Stimulated activated CD8-positive, alpha-beta memory T cell treated with anti-CD3 and anti-CD28 coated beads, Interleukin-15, amount 100 ng/mL, for 48 hours (primary cell): Measurements from ENCODE around the gene C1orf115.
"Not testable (repeated sequence)": the region's sequence is repeated elsewhere in the genome, so short reads cannot be mapped to it uniquely, and the experiment has no call there.

Source experiments
- DNase-seq, 2 donors: peaks; one replicate each; pipeline ENCODE4 v3.0.0-alpha.2; 2020; ENCODE audit warnings: low read depth in 2 of 2

The C1orf115 gene, protein sequence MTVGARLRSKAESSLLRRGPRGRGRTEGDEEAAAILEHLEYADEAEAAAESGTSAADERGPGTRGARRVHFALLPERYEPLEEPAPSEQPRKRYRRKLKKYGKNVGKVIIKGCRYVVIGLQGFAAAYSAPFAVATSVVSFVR

DNA sequence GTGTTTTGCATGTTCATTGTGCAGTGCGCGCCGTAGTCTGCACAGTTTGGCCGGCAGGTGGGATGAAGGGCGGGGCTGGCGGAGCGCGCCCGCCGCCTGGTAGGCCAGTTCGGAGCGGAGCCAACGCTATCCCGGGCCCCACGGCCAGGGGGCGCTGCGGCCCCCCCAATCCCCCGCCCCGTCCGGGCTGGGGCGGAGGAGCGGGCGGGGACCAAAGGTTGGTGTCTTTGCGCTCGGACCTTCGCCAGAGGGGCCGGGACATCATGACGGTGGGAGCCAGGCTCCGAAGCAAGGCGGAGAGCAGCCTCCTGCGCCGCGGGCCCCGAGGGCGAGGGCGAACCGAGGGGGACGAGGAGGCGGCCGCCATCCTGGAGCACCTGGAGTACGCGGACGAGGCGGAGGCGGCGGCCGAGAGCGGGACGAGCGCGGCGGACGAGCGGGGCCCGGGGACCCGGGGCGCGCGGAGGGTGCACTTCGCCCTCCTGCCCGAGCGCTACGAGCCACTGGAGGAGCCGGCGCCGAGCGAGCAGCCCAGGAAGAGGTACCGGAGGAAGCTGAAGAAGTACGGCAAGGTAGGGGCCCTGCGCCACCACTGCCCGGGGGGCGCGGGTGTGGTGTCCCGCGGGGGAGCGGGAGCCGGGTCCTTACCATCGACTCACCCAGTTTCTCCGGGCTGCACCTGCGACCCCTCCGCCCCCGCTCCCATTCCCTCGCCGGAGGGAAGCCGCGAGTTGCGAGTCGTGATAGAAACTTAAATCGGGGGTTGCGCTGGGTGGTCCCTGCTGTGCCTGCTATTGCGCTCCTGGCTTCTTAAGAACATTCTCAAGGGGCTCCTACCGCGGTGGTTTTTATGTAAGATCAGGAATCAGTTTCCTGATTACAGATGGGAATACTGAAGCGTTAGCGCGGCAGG is at the start of gene C1orf115:
C1orf115 (plus strand) TSS at position 224 of the 913 bp plus-strand sequence; CDS start at position 264, 40 bp downstream.
- DNase-seq: peak; percentile 63 to 70

DNA sequence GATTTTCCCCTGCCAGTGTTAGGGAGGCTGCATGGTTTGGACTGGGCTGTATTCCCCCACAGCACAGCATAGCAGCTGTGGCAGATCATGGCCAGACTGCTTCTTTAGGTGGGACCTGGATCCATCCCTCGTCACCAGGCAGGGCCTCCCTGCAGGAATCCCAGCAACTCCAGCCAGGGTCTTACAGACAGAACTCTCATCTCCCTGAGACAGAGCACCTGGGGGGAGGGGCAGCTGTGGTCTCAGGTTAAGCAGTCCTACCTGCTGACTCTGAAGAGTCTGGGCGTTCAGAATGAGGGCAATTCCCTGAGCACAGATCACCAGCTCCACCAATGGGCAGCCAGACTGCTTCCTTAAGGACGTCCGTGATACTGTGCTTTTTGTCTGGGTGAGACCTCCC is 47.9 kb upstream of the C1orf115 start:
- DNase-seq: no peak

DNA sequence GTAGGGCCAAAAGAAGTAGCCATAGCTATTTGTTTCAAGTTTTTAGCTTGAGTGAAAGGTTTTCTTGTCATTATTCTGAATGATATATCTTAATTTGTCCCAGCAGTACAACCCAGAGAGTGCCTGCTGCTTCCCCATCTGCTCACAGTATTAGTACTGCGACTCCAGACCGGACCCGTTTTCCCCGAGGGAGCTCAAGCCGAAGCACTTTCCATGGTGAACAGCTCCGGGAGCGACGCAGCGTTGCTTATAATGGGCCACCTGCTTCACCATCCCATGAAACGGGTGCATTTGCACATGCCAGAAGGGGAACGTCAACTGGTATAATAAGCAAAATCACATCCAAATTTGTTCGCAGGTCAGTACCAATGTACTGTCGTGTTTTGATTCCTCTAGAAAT is 37.2 kb upstream of the C1orf115 start:
- no peak for DNase-seq

DNA sequence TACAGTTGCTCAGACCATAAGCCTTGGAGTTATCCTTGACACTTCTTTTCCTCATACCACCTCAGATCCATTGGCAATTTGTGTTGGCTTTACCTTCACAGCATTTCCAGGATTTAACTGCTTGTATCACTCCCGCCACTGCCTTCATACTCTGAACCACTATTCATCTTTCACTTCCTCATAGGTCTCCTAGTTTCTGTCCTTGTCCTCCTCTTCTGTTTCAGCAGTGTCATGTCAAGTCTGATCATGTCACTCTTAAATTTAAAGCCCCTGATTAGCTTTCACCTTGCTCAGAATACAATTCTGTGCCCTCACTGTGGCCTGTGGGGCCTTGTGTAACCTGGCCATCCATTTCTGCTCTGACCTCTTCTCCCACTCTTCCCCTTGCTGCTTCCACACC is 34.7 kb upstream of the C1orf115 start:
- no peak for DNase-seq

DNA sequence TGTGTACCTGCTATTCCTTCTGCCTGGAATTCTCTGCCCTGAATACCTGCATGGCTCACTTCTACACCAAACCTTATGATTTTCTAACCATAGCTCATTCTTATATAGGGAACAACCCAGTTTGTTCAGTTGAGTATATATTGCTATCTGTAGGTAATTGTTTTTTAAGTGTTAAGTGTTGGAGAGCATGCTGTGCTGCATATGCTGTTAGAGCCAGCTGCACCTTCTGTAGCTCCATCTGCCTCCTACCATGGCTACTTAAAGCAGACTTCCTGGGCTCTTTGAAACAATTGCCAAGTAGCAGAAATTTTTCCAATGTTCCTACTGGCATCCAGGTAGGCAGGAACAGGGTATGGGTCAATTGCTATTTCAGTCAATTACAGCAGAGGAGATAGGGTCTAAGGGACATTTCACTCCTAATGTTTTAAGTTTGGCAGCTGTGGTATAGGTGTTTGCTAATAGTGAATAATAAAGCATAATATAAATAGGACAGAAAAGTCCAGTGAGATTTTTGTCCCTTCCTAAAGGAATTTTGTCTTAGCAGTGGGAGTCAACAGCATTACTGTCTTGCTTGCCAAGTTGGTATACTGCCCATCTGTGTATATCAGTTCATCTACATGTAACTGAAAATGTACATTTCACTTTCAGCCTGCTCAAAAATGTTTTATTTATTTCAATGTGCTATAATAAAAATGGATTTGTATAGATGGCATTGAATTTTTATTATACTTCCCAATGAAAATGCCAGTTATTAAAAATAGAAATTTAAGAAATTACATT is 34.0 kb upstream of the C1orf115 start:
- no peak for DNase-seq

DNA sequence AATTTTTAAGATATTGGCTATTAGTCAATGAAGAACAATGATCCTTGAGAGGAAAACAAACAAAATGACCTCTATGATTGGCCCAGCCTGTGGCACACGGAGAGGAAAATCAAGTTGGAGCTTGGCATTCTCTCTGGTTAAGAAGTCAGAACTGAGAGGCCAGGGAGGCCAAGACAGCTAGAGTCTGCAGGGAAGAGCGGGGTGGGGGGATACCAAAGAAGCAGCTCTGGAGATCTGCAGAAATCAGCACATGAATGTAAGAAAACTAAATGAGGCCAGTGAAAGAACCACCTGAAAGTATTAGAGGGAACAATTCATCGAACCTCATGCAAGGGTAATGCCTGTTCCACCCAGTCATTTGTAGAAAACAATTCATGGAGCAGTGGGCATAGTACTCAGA is 23.8 kb upstream of the C1orf115 start:
- no peak for DNase-seq

DNA sequence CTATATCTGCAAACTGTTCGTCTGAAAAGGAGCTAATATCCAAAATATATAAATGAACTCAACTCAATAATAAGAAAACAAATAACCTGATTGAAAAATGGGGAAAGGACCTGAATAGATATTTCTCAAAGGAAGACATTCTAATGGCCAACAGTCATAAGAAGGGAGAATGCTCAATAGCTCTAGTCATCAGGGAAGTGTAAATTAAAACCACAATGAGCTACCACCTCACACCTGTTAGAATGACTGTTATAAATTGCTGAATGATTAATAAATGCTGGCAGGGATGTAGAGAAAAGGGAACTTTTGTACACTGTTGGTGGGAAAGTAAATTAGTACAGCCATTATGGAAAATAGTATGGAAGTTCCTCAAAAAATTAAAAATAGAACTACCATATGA is 21.2 kb upstream of the C1orf115 start:
- DNase-seq: no peak

DNA sequence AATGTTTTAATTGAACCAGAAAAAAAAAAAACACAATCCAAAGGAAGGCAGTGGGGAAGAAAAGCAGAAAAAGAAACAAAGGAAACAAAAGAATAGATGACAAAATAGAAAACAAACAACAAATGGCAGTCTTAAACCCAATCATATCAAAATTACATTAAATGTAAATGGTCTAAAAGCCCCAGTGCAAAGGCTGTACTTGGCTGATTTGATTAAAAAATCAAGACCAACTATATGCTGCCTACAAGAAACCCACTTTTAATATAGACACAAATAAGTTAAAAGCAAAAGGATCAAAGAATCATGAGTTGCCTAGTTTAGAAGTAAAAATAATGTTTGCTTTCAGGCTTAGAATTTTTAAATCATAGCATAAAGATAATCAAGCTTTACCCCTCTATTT is 19.8 kb upstream of the C1orf115 start:
- no peak for DNase-seq

DNA sequence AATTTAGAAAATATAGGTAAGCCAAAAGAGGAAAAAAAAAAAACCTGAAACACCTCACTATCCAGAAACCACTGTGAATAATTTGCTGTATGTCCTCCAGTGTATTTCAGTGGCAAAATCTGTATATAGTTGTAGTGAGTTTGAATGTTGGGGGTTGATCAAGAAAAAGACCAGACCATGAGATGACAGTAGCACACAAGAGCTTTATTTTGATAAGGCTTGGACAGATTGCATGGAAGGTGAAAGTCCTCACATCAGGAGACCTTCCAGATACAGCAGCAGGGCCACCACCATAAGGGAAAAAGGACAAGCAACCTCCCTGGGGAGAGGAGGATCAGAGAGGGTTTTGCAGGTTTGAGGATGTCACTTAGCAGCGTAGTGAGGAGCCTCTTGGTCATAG is 16.2 kb upstream of the C1orf115 start:
- DNase-seq: no peak

DNA sequence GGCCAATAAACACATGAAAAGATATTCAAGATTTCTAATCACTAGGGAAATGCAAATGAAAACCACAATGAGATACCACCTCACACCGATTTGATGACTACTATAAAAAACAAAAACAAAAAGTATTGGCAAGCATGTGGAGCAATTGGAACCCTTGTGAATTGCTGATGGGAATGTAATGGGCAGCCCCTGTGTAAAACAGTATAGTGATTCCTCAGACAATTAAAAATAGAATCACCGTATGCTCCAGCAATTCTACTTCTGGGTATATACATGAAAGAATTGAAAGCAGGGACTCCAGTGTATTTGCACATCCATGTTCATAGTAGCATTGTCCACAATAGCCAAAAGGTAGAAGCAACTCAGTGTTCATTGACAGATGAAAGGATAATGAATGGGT is 12.9 kb upstream of the C1orf115 start:
- DNase-seq: no peak

DNA sequence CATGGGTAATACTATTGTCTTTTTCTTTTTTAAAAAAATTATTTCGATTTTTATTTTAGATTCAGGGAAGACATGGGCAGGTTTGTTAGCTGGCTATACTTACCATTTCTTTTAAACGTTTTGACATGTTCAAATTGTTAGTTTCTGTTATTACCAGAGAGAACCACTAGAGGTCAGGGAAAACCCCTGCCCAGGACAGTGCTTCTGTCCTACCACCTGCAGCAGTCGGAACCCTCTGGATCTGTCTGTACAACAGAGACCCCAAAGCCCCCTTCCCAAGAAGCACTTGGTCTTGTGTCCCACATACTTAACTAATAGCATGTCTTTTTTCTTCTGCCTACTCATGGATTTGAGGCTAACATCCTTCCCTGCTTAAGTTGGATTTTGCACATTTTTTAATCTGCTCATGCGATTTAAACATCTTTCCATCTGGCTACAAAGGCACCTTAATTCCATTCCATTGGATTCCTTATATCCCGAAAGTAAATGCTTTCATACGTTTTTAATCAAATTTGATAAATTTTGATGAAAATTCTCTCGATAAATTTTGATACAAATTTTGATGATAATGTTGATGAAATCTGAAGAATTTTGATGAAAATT is 10.0 kb upstream of the C1orf115 start:
- DNase-seq: no peak

DNA sequence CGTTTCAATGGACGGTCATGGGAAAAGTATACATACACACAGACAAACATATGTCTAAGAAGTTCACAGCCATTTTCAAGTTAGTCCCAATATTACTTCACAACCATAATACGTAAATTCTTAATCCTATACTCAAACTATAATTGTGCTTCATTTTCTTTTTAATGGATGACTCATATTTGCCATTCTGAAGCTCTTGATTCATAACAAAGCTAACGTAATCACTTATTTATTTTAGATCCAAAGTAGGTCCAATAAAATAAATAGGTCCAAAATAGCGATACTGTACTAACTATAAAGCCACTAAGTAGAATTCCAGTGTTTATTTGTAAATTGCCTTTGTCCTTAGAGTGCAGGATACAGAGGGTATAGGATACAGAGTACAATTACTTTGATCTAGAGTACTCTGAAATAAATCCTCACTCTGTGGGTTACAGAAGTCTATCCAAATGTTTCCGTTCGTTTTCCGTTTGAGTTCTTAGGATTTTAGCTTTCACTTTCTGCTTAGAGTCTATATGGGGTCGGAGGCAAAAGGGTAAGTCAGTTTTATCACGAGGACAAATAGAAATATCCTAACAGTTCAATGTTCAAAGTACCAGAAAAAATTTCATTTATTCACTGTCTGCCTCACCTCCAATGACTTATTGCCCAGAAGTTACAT is 8.8 kb upstream of the C1orf115 start:
- DNase-seq: no peak

DNA sequence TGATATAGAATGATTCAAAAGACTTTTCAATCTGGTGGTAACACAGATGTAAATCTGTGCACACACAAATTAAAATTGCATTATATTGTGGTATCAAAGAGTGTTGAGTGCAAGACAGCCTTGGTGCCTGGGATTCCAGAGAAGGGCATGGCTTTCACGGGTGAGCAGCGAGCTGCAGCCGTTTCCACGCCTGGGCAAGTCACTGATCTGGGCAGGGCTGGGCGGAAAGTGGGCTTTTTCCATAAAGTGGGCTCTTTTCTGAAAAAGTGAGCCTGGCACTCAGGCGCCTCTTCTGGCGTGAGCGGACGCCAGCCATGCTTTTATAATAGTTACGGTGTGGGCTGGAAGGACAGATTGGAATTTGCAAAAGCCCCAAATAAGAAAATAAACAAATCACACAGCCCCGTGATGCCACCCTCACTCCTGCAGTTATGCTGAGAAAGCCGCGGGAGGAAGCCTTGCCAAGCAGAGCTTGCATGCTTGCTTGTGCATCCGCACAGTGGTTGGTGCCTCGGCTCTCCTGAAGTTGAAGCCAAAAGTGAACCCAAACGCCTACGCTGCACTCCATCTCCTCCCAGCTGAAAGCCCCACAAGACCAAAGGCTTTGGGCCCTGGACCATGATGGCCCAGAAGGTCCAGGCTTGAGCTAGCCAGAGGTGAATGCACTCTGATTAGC is 7.1 kb upstream of the C1orf115 start:
- DNase-seq: no peak

DNA sequence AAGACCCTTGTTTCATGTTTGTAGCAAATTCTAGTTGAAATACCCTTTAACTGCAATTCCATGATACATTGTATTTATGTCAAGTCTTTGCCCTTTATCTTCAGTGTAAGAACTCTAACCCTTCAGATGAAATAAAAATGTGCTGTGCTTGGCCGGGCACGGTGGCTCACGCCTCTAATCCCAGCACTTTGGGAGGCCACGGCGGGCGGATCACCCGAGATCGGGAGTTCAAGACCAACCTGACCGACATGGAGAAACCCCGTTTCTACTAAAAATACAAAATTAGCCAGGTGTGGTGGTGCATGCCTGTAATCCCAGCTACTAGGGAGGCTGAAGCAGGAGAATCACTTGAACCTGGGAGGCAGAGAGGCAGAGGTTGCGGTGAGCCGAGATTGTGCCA is 6.4 kb upstream of the C1orf115 start:
- not testable (repeated sequence) for DNase-seq

DNA sequence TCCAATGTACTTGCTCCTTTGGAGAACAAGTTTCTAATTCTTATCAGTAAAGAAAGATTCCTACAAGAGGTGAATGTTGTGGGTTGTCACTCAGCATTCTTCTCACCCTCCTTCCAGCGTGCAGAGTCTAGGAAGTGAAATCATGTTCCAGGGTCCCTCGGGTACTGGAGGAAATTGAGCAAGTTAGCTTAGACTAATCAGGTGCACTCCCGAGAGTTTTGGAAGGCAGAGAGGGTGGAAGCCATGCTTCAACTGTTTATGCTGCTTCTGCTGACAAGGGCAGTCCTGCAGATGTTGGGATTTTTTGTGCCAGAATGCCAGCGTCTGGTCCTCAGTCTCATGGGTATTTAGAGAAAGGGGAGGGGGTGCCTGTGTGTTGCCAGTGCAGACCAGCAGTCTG is 5.3 kb upstream of the C1orf115 start:
- DNase-seq: no peak

DNA sequence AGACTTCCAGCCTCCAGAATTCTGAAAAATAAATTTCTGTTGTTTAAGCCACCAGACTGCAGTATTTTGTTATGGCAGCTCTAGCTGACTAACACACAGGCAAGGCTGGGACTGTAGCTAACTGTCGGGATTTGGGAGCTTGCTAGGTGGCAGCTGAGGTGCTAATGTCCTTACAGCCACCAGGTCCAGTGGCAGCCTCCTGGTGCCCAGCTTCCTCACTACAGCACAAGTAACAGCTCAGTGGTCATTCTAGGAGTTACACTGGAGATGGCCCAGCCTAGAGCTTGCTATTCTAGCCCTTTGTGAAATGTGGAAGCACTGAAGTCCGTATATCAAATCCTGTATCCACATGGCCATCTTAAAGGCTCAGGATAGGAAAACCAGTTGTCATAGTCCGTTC is 4.3 kb upstream of the C1orf115 start:
- no peak for DNase-seq

DNA sequence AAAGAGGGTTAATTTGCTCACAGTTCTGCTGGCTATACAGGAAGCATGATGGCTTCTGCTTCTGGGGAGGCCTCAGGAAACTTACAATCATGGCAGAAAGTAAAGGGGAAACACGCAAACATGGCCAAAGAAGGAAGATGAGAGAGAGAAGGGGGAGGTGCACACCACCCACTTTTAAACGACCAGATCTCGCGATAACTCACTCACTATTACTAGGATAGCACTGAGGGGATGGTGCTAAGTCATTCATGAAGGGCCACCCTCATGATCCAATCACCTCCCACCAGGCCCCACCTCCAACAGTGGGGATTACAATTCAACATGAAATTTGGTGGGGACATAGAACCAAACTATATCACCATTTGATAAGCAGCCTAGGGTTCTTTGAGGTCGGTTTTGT is 2.4 kb upstream of the C1orf115 start:
- DNase-seq: no peak

DNA sequence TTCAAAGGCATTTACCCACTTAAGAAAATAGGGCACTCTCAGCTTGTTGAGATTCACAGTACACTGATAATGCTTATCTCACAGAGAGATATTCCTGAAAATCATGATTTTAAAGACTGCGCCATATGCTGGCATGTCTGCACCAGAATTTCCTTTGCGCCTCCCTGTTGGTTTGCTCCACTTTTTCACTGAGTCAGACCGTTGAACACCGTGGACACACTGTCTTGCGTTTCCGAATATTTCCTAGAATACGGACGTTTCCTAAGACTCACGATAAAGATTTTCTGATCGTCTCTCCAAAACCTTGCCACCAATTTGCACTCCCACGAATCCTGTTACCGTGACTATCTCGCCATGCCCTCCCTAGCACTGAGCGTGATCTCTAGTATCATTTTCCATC is 497 bp upstream of the C1orf115 start:
- no peak for DNase-seq

DNA sequence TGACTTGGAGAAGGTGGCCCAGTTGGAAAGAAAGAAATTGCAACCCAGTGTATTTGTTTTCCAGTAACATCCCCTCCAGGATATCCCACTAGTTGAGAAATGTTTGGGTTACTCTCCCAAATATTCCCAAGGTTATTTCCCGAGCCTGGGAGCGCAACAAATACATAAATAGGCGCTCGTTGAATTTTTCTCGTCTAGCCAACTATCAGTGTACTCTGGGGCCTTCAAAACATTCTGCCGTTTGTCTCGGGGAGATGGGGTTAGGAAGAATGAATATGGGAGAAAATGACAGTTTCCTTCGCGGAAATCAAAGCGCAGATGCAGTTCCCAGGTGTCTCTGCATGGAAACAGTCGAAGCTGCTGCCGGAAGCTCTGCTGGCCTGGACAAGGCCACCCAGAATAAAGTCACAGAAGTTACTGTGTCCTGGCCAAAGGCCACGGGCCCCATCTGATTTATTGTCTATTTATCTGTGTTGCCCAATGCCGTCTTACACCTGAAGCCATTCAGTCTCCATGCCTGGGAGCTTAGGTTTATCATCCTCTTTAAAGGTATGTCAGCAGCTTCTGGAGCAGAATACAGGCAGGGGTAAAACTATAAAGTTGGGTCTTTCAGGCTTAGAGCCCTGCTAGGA is 1.0 kb downstream of the C1orf115 start:
- DNase-seq: no peak

DNA sequence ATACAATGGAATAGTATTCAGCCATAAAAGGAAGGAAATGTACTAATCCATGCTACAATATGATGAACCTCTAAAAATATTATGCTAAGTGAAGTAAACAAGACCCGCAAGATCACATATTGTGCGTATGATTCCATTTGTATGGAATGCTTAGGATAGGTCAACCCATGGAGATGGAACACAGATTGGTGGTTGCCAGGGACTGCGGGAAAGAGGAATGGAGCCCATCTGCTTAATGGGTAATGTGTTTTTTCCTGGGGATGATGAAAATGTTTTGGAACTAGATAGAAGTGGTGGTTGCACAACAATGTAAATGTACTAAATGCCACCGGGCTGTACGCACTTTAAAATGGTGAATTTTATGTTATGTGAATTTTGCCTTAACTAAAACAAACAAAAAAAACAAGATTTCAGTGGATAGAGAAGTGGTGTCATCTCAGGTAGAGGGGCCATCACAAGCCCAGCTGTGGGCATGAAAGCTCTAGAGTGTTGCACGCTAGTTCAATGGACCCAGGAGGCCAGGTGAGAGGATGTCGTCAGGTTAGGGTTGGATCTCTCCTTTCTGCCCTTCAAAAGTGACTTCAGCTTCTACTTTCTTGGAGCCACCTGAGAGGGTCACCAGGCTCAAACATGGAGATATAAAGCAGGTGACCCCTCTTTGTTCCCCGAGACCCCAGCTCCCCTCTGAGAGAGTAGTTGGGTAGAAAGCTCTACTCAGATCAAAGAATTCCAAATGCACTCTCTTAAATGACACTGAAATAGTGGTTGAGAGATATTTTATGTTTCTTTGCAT is 2.5 kb downstream of the C1orf115 start:
- no peak for DNase-seq
